ENCODE measurements around the gene LEMD1.
"Not testable (repeated sequence)": the region's sequence is repeated elsewhere in the genome, so short reads cannot be mapped to it uniquely, and the experiment has no call there.

Gene LEMD1

DNA sequence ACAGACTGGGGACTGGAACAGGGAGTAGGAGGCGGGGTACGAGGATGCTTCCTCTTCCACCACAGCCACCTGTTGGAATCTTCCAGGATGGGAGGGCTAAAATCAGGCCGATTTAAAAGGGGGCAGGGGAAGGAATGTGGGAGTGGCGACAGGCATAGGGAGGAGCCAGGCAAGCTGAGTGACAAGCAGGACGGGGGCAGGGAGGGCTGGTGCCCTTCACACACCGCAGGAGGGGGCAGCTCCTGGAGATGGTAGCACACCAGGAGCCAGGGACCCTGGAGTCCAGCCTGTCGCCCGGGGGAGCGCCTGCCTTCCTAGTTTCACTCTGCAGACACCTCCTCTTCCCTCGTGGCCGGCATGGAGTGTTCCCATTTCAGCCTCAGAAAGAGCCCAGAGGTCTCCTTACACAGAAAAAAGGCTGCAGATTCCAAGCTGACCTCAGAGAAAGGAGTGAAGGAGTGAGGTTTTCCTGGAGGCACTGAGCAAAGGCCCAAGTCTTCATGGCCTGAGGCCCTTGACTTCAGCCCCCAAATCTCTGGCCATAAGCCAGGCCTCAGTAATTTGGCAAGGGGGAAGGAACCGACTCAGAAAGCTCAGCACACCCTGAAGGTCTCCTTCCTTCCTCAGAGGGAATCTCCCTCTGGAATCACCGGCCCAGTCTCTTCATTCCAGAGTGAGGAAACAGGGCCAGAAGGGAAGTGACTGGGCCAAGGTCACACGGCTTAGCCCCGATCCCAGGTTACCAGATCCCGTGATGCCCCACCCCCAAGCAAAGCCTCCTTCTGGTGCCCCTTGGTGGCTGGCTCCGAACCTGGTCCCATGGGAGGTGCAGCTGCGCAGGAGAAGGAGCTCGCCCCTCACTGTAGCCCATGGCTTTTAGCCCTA, 25.8 kb upstream of the LEMD1 start:
- in situ Hi-C loops (cut with MboI; ENCODE audit: low sequenced_read_pairs): no loop called here

DNA sequence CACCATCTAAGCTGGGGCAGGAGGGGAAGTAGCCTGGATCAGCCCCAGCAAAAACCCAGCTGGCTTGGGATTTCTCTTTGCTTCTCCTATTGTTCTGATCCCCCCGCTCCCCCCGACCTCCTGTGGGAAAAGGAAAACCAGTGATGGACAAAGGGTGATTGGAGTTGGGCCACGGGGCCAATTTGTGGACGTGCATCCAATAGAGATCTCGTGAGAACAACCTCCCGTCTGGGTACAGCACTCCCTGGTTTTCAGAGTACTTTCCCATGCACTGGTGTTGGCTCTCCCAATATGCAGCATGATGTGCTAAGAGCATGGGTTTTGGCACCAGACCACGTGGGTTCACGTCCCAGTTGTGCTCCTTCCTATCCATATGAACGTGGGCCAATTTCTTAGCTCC, 25.0 kb upstream of the LEMD1 start:
- in situ Hi-C loops (cut with MboI; ENCODE audit: low sequenced_read_pairs): no loop called here

DNA sequence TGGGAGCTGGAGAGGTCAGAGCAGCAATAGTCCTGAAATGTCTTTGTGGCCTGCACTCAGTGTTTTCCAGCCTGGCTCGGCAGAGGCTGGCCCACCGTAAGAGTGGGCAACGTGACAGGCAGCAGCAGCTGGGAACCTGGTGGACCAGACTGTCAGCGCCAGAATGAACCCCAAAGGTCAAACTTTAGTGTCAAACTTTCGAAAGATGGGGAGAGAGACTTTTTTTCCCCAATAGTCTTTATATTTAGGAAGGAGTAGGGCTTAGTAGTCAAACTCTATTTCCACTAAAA, 23.7 kb upstream of the LEMD1 start:
- in situ Hi-C loops (cut with MboI; ENCODE audit: low sequenced_read_pairs): no loop called here

DNA sequence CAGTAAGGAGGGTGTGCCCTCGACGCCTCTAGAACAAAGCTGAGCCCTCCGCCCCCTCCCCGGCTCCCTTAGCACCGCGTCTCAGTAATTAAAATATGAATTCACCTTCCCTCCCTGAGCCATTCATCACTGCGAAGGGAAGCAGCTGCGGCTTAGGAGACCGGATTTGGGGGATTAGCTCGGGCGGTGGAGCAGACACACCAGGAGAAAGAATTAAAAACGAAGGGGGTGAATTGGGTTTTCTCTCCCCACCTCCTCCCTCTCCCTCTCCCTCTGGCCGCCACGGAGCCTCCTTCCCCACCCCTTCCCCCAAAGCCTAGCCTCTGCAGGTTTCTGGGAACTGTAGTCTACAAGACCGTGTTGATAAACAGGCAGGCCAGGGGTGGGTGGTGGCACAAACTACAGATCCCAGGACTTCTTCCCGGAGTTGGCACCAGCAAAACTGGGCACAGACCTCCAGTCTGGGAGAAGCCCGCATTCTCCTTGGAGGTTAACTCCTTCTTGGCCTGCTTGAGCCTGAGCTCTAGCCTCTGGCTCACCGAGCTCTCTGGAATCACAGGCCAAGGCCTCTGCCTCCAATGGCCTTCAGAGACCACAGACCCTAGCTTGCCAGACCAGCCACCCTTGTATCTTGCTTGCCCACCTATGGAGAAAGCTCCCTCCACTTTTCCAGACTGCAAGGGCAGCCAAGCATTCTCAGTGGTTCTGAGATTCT, 23.2 kb upstream of the LEMD1 start:
- in situ Hi-C loops (cut with MboI; ENCODE audit: low sequenced_read_pairs): no loop called here

DNA sequence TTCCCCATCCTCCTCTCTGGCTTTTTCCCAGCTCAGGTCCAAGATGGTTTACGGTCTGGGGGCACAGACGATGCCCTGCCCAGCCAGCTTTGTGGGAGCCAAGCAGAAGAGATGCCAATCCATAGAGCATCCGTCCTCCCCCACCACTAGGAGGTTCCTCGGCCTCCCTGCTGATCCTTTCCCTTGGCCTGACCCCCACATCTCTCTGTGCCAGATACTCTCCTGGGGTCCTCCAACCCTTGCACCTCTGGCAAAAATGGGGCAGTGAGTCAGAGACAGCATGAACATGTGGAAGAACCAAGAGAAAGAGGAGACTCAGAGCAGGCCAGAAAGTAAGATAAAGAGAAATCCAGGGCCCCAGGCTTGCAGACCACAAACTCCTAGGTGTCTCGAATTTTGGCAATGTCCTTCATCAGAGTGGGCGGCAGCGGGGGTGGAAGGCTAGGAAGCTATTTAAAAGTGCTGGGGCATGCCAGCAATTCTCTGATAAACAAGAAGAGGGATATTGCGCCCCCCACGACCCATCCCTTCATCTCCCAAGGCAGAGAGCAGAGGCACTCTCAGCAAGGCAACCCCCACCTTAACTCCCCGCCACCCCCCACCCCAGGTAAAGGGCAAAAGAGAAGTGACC, 22.6 kb upstream of the LEMD1 start:
- in situ Hi-C loops (cut with MboI; ENCODE audit: low sequenced_read_pairs): no loop called here

DNA sequence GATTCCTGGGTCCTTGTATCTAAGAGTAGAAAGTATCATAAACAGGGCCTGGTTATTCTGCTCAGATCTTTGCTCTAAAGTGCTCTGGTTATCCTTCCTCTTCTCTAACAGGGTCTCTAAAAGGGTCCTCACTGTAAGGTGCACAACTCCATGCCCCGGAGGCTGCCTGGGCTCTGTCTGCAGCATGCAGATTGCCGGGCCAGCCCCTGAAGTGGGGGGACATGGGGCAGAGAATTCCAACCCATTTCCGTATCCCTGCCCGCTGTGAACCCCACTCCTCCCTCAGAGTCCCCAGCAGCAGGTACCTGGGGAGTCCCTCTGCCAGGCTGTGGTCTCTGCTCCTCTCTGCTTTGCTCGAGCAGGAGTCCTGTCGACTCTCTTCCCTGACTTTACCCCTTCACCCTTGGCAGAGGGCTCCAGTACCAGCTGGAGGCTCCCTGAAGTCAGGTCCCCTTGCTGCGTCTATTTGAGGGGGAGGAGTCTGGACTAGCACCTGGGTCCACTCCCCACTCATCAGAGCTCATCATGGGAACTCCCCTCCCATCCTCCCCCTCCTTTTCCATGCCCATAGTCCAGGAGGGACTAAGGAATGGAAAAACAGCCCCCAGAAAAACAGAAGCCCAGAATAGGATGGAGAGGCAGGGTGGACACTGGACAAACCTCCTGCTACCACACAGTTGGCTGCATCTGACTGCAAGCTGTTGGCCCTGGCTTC, 21.9 kb upstream of the LEMD1 start:
- in situ Hi-C loops (cut with MboI; ENCODE audit: low sequenced_read_pairs): no loop called here

DNA sequence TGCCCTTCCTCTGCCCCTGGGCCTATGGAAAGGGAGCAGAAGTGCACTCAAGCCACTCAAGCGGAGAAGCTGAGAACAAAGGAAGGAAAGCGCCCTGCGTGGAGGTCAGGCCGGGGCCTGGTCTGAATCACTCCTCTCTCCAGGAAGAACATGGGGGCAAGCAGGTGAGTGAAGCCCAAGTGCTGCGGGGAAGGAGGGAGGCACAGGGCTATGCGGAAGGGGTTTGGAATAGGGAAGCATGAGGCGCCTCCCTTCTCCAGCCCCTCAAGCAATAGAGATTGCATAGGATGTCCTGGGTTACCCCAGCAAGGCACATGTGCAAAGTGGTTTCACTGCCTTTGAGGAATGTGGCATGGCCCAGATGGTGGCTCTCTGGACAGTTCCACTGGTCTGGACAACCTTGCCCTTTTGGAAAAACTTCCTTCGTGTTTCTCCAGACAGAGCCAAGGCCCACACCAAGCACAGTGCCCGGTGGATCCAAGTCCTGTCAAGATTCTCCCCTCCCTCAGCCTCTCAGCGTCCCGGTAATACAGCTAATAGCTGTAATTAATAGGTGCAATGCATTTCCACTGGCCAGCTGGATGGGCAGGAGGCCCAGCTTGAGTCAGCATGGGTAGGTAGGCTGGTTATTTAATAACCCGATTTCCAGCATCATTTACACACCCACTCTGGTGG, 20.3 kb upstream of the LEMD1 start:
- in situ Hi-C loops (cut with MboI; ENCODE audit: low sequenced_read_pairs): no loop called here

DNA sequence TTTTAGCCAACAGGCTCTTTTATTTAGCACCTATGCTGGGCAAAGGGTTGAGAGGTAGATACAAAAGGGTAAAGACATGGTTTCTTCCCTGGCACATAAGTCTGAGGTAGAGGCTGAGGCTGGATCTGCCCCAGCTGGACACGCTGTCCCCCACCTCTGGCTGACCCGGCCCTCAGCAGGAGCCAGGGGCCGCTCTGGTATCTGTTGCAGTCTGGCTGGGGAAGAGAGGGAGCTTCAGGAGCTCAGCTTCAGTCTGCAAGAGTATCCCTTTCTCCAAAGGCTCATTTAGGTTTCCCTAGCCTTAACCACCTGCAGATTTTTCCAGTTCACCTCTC, 19.8 kb upstream of the LEMD1 start:
- in situ Hi-C loops (cut with MboI; ENCODE audit: low sequenced_read_pairs): no loop called here

DNA sequence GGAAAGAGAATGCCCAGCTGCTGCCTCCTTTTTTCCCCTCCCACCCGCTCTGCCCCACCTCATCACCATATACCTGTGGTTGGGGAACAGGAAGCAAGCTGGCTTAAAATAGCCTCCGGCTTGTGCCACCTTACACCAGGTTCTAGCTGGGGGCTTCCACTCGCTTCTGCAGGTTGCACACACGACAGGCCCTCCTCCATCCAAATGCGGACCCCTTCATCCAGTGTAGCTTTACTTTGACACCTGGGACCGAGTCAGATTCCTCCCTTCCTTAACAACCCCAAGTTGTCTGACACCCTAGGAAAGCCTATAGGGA, 19.4 kb upstream of the LEMD1 start:
- in situ Hi-C loops (cut with MboI; ENCODE audit: low sequenced_read_pairs): no loop called here

DNA sequence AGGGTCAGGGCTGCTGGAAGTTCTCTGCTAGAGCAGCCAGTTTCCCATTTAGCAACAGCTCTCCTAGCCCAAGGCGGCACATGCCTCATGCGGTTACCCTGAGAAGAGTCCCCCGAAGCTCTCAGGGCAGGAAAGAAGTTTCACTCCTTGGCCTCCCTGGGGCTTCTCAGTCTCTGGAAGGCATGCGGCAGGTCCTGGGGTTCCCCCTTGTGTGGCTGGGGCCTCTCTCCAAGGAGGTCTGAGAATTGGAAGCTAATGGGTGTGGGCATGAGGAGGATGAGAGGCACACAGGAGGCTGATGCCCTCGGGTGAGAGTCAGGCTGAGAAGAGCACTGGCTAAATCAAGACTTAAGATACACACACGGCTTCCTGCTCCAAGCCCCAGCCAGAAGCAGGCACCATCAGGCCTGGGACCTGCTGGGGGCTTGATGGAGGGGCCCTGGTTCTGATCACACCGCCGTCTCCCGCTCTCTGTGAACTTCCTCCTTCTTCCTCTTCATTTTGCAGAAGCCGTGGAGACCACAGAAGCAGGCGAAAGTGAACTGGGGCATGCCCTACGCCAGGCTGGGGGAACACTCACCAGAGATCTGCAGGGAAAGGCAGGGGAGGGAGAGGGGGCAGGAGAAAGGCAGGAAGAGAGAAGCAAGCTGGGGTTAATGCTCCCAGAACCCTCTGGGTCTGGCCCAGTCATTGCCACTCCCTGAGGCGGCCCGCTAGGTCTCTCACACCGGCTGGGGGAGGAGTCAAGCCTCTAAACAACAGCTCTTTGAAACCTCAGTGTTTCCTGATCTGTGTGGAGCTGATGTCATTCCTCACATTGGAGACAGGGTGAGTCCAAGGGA, 18.8 kb upstream of the LEMD1 start:
- in situ Hi-C loops (cut with MboI; ENCODE audit: low sequenced_read_pairs): no loop called here

DNA sequence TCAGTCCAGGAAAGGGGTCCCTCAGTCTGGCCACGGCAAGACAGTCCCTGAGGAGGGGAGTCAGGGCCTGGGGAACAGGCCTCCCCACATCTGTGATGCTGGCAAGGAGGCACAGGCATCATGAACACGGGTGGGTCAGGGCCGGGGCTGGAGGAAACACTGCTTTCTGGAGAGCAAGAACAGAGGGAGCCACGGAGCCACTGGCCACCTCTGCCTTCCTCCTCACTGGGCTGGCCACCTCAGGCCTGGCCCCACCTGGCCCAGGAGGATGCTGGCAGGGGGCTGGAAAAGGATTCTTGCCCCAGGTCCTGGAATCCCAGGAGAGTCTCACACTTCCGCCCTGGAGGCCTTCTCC, 18.2 kb upstream of the LEMD1 start:
- in situ Hi-C loops (cut with MboI; ENCODE audit: low sequenced_read_pairs): no loop called here

DNA sequence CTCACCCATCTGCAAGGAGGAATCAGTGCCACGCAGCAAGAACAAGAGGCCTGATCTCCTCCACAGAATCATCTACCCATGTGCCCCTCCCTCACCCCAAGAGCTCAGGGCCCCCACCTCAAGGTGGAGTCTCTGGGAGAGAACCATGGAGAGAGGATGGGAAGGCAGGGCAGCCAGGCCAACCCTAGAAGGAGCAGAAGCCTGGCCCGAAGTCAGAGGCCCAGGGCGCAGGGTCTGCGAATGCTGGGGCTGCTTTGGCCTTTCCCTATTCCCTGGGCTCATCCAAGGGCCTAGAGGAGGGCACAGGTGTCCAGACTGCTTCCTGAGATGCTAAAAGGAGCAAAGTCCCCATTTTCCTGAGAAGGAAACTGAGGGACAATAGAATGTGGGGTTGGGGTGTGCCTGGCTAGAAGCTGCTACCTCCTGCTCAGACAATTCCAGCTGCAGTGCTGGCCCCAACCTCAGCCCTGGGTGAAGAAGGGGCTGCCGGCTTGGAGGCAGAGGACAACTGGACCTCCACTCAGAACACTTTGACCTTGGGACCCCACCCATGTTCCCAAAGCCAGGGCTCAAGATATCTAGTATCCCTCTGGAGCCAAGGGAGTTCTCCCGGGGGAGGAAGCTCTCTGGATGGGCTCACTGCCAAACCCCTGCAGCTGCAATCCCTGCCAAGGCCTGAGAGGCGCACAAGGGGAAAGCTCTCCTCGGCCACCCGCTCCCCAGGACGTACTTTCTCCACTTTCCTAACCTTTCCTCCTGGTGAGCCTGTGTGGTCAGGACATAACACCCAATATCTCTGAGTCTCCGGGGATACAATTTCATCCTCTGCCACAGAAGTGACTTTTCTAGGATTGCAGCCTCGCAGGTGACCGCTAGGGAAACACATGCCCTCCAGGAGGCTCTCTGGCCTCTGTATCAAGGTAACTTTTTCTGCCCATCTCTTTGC, 16.6 kb upstream of the LEMD1 start:
- in situ Hi-C loops (cut with MboI; ENCODE audit: low sequenced_read_pairs): no loop called here

DNA sequence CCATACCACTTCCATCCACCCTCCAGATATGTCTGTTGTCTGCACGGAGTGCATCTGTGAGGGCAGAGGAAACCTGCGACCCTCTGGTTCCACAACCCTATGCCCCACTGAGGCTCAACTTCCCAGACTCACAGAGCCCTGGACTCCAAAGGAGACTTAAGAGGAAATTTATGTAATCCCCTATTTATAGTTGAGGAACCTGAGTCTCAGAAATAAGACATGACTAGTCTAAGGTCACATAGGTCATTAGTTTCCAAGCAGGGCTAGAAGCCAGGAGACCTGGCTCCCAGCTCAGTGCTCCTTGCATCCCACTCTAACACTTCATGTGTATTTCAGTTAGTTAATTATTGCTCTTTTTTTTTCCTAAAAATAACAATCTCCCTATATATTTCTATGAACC, 15.7 kb upstream of the LEMD1 start:
- in situ Hi-C loops (cut with MboI; ENCODE audit: low sequenced_read_pairs): no loop called here

DNA sequence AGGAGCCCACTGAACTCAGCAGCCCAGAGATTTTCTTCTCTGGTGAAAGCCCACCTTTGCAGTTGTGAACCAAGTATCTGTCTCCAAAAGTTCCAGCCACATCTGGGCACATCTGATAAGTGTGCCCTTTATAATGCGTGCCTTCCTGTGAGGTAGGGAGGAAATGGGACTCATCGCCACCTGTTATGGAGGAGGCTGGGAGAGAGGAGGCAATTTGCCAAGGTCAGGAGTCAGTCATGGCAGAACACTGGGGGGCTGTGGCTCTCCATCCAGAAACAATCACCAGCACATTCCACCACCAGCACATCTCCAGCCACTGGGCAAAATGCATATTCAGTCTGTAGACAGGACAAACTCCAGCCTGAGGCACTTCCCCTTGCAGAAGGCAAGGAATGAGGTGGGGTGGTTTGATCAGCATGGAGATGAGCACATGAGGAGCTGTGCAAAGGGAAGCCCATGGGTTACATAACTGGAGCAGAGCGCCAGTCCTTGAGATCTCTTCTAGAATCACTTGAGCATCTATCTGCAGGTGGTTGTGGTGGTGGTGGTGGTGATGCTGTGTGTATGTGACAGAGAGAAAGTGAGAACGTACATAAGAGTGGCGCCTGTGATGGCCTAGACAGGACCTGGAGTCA, 15.0 kb upstream of the LEMD1 start:
- in situ Hi-C loops (cut with MboI; ENCODE audit: low sequenced_read_pairs): no loop called here

DNA sequence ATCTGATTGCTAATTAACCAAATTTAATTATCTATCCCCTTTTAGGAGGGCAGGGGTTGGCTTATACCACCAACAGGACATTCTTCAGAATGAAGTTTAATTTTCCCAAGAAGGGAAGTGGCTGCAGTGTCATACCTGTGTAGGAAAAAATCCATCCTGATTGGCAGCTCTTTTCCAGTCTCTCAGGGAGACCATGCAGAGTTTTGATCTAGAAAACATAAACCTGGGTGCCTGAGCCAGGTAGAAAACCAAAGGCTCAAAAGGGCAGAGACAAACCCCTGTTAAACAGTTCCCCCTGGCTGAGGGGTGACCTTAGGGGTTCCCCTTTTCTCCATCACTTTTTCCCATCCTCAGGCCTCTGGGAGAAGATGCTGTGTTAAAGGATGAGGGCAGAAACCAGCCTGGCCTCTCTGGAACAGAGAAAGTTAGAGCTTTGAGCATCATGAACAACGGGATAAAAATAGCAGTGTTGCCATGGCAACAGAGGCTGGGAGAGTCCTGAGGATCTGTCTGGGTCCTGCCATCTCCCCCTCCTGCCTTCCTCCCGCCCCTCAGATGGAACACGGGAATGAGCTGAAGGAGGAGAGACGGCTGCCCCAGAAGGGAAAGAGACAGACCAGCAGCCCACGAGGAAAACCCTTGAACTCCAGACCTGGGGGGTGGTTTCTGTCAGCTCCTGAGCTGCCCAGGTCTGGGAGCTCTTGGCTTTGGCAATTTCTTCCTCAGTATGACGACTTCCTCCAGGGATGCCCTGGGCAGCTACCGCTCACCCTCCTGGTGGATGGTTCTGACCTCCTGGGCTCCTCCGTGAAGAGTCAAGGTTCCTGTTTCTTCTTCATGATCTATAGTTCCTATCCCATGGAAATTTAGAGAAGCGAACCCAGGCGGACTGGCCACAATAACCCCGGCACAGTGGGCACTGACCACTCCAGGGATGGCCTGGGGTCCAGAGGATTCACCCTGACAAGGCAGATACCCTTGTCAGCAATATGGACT, 14.0 kb upstream of the LEMD1 start:
- in situ Hi-C loops (cut with MboI; ENCODE audit: low sequenced_read_pairs): no loop called here

DNA sequence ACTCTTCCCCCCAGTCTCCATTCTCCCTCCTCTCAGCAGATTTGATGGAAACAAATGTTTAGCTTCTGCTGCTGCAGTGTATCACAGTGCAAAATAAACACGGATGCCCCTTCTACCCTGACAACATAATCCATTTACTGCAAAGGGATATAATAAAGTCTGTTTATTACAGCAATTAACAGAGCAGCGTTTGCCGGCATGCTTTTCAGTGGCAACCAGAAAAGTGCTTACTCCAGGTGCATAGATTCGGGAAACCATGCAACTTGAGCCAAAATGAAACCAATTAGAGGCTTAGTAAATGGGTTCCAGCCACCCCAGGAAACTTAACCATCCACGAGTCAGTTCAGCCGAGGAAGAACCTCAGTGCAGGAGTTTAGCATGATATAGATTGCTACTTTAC, 12.9 kb upstream of the LEMD1 start:
- in situ Hi-C loops (cut with MboI; ENCODE audit: low sequenced_read_pairs): no loop called here

DNA sequence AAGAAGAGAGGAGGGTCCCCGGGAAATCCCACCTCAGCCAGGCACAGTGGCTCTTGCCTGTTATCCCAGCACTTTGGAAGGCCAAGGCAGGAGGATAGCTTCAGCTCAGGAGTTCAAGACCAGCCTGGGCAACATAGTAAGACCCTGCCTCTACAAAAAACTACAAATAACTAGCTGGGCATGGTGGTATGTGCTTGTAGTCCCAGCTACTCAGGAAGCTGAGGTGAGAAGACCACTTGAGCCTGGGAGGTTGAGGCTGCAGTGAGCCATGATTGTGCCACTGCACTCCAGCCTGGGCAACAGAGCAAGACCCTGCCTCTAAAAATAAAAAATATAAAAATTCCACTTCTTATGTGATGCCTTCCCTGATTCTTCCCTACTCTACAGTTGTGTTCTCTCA, 10.8 kb upstream of the LEMD1 start:
- in situ Hi-C loops (cut with MboI; ENCODE audit: low sequenced_read_pairs): not testable (repeated sequence)

DNA sequence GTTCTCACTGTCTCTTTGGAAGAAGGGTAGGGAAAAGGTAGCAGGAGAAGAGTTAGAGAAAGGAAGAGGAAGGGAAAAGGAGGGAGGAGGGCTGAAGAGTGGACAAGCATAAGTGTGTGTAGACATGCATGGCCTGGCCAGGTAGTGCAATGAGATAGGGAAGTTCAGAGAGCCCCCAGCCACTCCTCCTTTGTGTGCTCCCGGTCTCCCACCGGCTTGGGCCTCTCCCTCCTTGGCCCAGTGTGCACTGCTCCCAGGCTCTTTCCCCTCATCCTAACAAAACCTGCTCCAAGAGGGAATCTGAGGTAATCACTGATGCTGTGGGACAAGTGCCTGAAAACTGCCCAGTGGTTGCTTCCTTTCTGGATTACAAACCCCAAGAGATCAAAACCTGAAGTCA, 10.3 kb upstream of the LEMD1 start:
- in situ Hi-C loops (cut with MboI; ENCODE audit: low sequenced_read_pairs): no loop called here

Data from hTERT RPE-1 (cell line).